ENCODE results near the gene ZNF530.

GRCh38 chr19:57611113-57611512 is 11.4 kb downstream of the ZNF530 start:
- no peak for TF ChIP-seq POLR2A (IDR thresholded peaks at IDR 0.05)
- no peak for TF ChIP-seq CTCF (IDR thresholded peaks at IDR 0.05)
